ENCODE data around the gene OGDH. TPM values are rescaled to one million over a fixed set of nuclear protein-coding genes. Genes with fewer than 3 reads are reported as not detected.

Gene OGDH
- total RNA-seq, 2 donors from 2014 or later = 53.2 to 106 TPM

Other genes with a start within 250 kb of the OGDH start
- gene NUDCD3, start 116.0 kb upstream of the OGDH start, total RNA-seq = 100 to 1,000 TPM in 1 of 2 donors, 10 to 100 TPM in 1; 87.9 to 112 TPM
- gene NPC1L1, start 65.3 kb upstream of the OGDH start, total RNA-seq = under 1 TPM; 0.06 to 0.14 TPM
- 10 to 100 TPM; 83.4 to 92.7 TPM for gene DDX56, start 32.7 kb upstream of the OGDH start, total RNA-seq
- 100 to 1,000 TPM in 1 of 2 donors, 10 to 100 TPM in 1; 67.1 to 114 TPM for gene TMED4, start 24.4 kb upstream of the OGDH start, total RNA-seq
- gene ZMIZ2, start 142.2 kb downstream of the OGDH start, total RNA-seq = 100 to 1,000 TPM; 124 to 176 TPM
- gene PPIA, start 190.1 kb downstream of the OGDH start, total RNA-seq = 1,000 to 10,000 TPM; 2,757 to 2,768 TPM
- 100 to 1,000 TPM; 264 to 330 TPM for gene H2AZ2, start 241.5 kb downstream of the OGDH start, total RNA-seq

Data from activated naive CD4-positive, alpha-beta T cell treated with anti-CD3 and anti-CD28 coated beads, Interleukin-2, amount 50 U/mL, for 72 hours (primary cell).